ENCODE measurements around the gene ARHGAP23. TPM values are rescaled to one million over a fixed set of nuclear protein-coding genes. Genes with fewer than 3 reads are reported as not detected.
A peak's percentile ranks its signal among the peaks of the same experiment; 100 is the strongest.

ARHGAP23 gene
- total and polyA plus RNA-seq, 2 donors (not counting 3 experiments of a cell fraction or from before 2014, with no cell fraction given) = 25.4 to 190 TPM

DNA sequence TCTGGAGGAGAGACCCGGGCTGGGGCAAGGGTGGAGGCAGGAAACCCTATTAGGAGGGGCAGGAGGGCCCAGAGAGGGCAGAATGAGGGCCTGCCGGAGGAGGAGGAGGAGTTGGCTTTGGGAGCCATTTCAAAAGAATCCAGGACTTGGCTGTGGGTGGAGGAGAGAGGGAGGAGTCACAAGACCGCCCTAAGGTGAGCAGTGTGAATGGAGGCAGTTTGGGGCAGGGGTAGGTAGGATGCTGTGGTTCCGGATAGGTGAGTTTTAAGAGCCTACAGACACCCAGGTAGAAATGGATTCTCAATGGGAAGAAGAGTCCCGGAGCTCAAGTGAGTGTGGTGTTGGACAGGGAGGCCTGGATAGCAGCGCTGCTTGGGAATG lies 80.3 kb downstream of the ARHGAP23 start:
- dilution Hi-C loops (cut with MboI; ENCODE audit: extremely low pct_ligation_motif_present, low sequenced_read_pairs) = no loop called here
- H3K9ac ChIP-seq (replicated peaks; ENCODE audit: extremely low read depth, insufficient read depth, low read length) = no peak overlapping the region
- ChIA-PET CTCF (interaction anchor here (1.2 to 5.9 kb wide), 10 partner anchors 29 to 160 kb away, joined by 3 to 61 read pairs (median 10); no protein-coding TSS in a partner anchor), POLR2A (interaction anchor here (0.9 kb wide), 1 partner anchor 85 kb away, joined by 3 read pairs; no protein-coding TSS in a partner anchor)
- H3K9me3 ChIP-seq (replicated peaks; ENCODE audit: control insufficient read depth, insufficient read depth, low read length) = no peaks in the 10 kb centered on the region
- no peak overlapping the region for H3K4me2 ChIP-seq (ENCODE audit: insufficient read depth, low read length)
- no peaks in the 10 kb centered on the region for H3K79me2 ChIP-seq (ENCODE audit: control insufficient read depth, insufficient read depth, low read length)
- TF ChIP-seq JUN (IDR thresholded peaks at IDR 0.05; ENCODE audit: borderline replicate concordance, insufficient read depth, insufficient read length, low read depth) (no peak), EZH2 (IDR thresholded peaks at IDR 0.05; ENCODE audit: borderline replicate concordance, low read depth, low read length, severe bottlenecking) (no peak), FOS (IDR thresholded peaks at IDR 0.05; ENCODE audit: borderline replicate concordance, insufficient read depth, low read length) (no peak), GATA2 (IDR thresholded peaks at IDR 0.05; ENCODE audit: insufficient read depth, insufficient read length, low read depth, low read length) (no peak), POLR2A (IDR thresholded peaks at IDR 0.05; ENCODE audit: low read depth, low read length) (peak; percentile 10)
- TF ChIP-seq, protein P1, sequence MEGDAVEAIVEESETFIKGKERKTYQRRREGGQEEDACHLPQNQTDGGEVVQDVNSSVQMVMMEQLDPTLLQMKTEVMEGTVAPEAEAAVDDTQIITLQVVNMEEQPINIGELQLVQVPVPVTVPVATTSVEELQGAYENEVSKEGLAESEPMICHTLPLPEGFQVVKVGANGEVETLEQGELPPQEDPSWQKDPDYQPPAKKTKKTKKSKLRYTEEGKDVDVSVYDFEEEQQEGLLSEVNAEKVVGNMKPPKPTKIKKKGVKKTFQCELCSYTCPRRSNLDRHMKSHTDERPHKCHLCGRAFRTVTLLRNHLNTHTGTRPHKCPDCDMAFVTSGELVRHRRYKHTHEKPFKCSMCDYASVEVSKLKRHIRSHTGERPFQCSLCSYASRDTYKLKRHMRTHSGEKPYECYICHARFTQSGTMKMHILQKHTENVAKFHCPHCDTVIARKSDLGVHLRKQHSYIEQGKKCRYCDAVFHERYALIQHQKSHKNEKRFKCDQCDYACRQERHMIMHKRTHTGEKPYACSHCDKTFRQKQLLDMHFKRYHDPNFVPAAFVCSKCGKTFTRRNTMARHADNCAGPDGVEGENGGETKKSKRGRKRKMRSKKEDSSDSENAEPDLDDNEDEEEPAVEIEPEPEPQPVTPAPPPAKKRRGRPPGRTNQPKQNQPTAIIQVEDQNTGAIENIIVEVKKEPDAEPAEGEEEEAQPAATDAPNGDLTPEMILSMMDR (IDR thresholded peaks at IDR 0.05; ENCODE audit: extremely low read depth in 1 of 2, insufficient read depth in 1 of 2, low read depth in 1 of 2, low read length in 2 of 2) = no peak
- H3K27me3 ChIP-seq (ENCODE audit: control insufficient read depth in 2 of 2, insufficient read depth in 2 of 2, low read length in 2 of 2) = no peaks in the 10 kb centered on the region
- no peak overlapping the region for H2AFZ ChIP-seq (ENCODE audit: low read depth, low read length)
- peaks cover 6 to 17% of the 10 kb centered on the region in 2 experiments for H3K36me3 ChIP-seq (ENCODE audit: control insufficient read depth in 2 of 2, extremely low read depth in 1 of 2, insufficient read depth in 2 of 2, low read length in 2 of 2)
- FAIRE-seq (no peak), DNase-seq (ENCODE audit: low read depth, low spot score) (no peak)
- H3K27ac ChIP-seq (ENCODE audit: insufficient read depth, low read depth, low read length) = no peak overlapping the region
- H3K9me1 ChIP-seq (replicated peaks; ENCODE audit: control insufficient read depth, extremely low read depth, insufficient read depth, low read length) = no peaks in the 10 kb centered on the region
- no peak overlapping the region for H3K4me3 ChIP-seq (replicated peaks in 1 of 3; ENCODE audit: insufficient read depth in 1 of 3, low read depth in 1 of 3, low read length in 3 of 3)
- H4K20me1 ChIP-seq (replicated peaks; ENCODE audit: control insufficient read depth, extremely low read depth, insufficient read depth, low read length) = no peaks in the 10 kb centered on the region
- peaks cover 13% of the 10 kb centered on the region for H3K4me1 ChIP-seq (ENCODE audit: control insufficient read depth, extremely low read depth, insufficient read depth, low read length)
- no TSS peak for BruUV-seq (replicated peaks)
- intact Hi-C loops (cut with micrococcal nuclease) = no loop called here
